ENCODE measurements around the gene GABRB3. TPM values are rescaled to one million over a fixed set of nuclear protein-coding genes. Genes with fewer than 3 reads are reported as not detected.

The GABRB3 gene
- total RNA-seq, 4 donors from 2014 or later = 0.67 to 2.3 (median 1.4) TPM

DNA sequence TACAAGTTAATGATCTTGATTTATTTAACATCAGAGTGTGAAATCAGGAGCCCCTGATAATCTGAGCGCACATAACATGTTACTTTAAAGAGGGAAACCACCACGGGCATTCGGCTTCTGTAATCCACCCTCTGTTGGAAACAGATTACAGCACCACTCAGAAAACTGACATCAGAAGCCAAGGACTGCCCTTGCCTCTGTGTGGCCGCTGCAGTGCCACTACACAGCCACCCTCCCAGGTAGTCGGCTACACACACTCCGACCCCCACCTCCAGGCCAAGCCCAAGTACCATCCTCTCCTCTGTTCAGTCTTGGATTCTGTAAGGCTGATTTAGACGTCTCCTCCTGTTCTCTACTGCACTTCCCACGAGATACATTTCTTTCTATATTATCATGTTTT, 251.7 kb downstream of the GABRB3 start:
- 56 to 63% methylated on average over 5 to 8 of the region's 8 CpGs for WGBS, 2 donors
- Histone ChIP-seq H3K36me3 (no peaks in the 10 kb centered on the region), H3K4me1 (no peaks in the 10 kb centered on the region), H3K4me3 (no peak overlapping the region), H3K9me3 (peaks cover 0 to 26% (median 5%) of the 10 kb centered on the region in 3 donors), H3K27ac (no peak overlapping the region), H3K27me3 (no peaks in the 10 kb centered on the region)
- DNase-seq = no peak
- intact Hi-C loops (cut with DNase I) = no loop called here
- TF ChIP-seq POLR2A (IDR thresholded peaks at IDR 0.05) = no peak

DNA sequence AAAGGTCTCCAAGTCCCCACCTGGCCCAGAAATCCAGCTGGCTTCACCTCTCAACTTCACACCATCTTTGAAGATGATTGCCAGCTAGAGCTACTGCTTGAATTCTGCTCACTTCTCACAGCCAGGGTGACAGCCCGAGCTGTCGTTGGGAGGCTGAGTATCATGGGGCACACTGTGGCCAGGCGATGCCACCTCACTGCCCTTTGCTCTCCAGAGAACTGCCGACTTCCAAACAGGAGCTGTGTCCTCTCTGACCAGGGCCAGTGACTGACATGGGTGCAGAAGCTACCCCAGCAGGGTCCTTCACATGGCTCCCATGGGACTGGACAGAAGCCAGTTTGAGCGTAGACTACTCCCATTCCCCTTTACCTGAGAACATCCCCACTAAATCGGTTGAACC, 254.0 kb downstream of the GABRB3 start:
- H3K4me3 ChIP-seq = no peak overlapping the region
- no peak overlapping the region for H3K27ac ChIP-seq
- intact Hi-C loops (cut with DNase I) = no loop called here
- H3K36me3 ChIP-seq = no peaks in the 10 kb centered on the region
- TF ChIP-seq POLR2A (IDR thresholded peaks at IDR 0.05) = no peak
- TF ChIP-seq, protein P1, sequence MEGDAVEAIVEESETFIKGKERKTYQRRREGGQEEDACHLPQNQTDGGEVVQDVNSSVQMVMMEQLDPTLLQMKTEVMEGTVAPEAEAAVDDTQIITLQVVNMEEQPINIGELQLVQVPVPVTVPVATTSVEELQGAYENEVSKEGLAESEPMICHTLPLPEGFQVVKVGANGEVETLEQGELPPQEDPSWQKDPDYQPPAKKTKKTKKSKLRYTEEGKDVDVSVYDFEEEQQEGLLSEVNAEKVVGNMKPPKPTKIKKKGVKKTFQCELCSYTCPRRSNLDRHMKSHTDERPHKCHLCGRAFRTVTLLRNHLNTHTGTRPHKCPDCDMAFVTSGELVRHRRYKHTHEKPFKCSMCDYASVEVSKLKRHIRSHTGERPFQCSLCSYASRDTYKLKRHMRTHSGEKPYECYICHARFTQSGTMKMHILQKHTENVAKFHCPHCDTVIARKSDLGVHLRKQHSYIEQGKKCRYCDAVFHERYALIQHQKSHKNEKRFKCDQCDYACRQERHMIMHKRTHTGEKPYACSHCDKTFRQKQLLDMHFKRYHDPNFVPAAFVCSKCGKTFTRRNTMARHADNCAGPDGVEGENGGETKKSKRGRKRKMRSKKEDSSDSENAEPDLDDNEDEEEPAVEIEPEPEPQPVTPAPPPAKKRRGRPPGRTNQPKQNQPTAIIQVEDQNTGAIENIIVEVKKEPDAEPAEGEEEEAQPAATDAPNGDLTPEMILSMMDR (IDR thresholded peaks at IDR 0.05) = no peak
- no peaks in the 10 kb centered on the region for H3K4me1 ChIP-seq
- peaks cover 0 to 26% (median 5%) of the 10 kb centered on the region in 3 donors for H3K9me3 ChIP-seq
- no peak for DNase-seq
- H3K27me3 ChIP-seq = no peaks in the 10 kb centered on the region
- WGBS, 2 donors = 70 to 89% methylated on average over 2 to 5 of the region's 6 CpGs

- WGBS, 2 donors = 78 to 81% methylated on average over 7 to 12 of the region's 16 CpGs
- DNase-seq = no peak
- H3K27me3 ChIP-seq = no peaks in the 10 kb centered on the region
- H3K27ac ChIP-seq = no peak overlapping the region
- intact Hi-C loops (cut with DNase I) = no loop called here
- no peaks in the 10 kb centered on the region for H3K4me1 ChIP-seq
- H3K9me3 ChIP-seq = peaks cover 0 to 26% (median 5%) of the 10 kb centered on the region in 3 donors
- H3K36me3 ChIP-seq = no peaks in the 10 kb centered on the region
- no peak for TF ChIP-seq POLR2A (IDR thresholded peaks at IDR 0.05)
- H3K4me3 ChIP-seq = no peak overlapping the region
These were observed 256.5 kb downstream of the GABRB3 start for GRCh38 chr15:26516102-26516980.

GRCh38 chr15:26504009-26504408, 268.9 kb downstream of the GABRB3 start:
- TF ChIP-seq POLR2A (IDR thresholded peaks at IDR 0.05) = no peak
- TF ChIP-seq, protein P1 (IDR thresholded peaks at IDR 0.05) = no peak
- peaks cover 0 to 15% (median 0%) of the 10 kb centered on the region in 3 donors for H3K9me3 ChIP-seq
- H3K4me3 ChIP-seq = no peak overlapping the region
- no peaks in the 10 kb centered on the region for H3K36me3 ChIP-seq
- no peak overlapping the region for H3K27ac ChIP-seq
- DNase-seq = no peak
- H3K27me3 ChIP-seq = no peaks in the 10 kb centered on the region
- H3K4me1 ChIP-seq = no peaks in the 10 kb centered on the region
- intact Hi-C loops (cut with DNase I) = no loop called here

Other genes starting within 250 kb of the GABRB3 start
- gene GABRA5, start 94.0 kb upstream of the GABRB3 start, total RNA-seq = under 1 TPM in 2 of 4 donors, not detected in 2; 0.57 TPM
- gene GABRG3, start 198.1 kb upstream of the GABRB3 start, total RNA-seq = under 1 TPM in 2 of 4 donors, not detected in 2; 0.04 to 0.08 TPM